GM12872 (cell line): ENCODE data around the gene ELL2.

Experiments
- TF ChIP-seq, protein P1 (sequence below): IDR thresholded peaks from 3 replicates; pipeline ENCODE4 v1.5.1; 2011; ENCODE audit warnings: low read depth, mild to moderate bottlenecking, low read length, moderate library complexity; ENCODE audit not compliant: insufficient read depth

The ELL2 gene

GRCh38 chr5:95848701-95849100 is 113.0 kb downstream of the ELL2 start:
- TF ChIP-seq, protein P1, sequence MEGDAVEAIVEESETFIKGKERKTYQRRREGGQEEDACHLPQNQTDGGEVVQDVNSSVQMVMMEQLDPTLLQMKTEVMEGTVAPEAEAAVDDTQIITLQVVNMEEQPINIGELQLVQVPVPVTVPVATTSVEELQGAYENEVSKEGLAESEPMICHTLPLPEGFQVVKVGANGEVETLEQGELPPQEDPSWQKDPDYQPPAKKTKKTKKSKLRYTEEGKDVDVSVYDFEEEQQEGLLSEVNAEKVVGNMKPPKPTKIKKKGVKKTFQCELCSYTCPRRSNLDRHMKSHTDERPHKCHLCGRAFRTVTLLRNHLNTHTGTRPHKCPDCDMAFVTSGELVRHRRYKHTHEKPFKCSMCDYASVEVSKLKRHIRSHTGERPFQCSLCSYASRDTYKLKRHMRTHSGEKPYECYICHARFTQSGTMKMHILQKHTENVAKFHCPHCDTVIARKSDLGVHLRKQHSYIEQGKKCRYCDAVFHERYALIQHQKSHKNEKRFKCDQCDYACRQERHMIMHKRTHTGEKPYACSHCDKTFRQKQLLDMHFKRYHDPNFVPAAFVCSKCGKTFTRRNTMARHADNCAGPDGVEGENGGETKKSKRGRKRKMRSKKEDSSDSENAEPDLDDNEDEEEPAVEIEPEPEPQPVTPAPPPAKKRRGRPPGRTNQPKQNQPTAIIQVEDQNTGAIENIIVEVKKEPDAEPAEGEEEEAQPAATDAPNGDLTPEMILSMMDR = no peak

DNA sequence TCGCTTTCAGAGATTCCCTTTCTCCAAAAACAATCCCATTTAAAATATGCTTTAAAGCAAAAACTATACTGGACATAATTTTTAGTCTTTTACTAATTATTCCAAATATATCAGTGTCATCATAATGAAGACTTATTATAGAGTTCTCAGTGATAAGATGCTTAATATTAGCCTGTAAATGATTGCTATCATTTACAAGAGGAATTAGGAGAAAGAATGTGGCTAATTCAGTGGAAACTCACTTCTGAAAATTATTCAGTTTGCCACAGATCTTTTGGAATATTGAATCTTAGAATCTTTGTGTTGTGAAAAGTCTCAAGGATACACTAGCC is 114.4 kb downstream of the ELL2 start:
- TF ChIP-seq, protein P1 = no peak

DNA sequence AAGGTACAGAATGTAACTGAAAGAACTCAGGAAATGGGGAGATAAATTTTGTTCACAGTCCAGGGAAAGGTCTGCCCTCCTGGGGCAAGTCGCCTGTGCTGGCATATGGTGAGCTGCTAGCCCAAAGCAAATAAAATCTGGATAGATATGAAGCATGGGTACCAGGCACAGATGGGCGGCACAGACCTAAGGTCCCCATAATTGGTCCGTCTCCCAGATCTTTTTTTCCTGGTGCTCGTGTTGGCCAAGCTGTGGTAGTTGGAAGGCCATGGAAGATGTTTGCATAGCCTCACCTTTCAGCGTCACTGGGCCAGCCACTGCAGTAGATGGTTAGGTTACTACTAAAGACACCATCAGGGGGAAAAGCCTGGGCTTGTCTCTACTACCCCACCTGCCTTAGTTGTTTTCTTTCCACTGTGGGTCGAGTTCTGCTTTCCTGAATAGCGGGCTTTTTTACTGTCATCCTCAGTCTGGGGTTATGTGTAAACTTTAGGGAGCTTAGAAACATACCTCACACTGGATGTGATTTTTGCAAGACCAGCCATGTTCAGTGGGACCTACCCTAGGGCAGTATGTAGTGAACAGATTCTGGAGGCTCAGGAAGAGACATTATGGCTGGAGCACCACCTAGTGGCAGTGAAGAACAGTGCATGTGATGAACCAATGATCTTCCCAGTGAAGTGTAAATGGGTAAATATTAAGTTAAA is 114.9 kb downstream of the ELL2 start:
- TF ChIP-seq, protein P1 = peak; percentile 93

DNA sequence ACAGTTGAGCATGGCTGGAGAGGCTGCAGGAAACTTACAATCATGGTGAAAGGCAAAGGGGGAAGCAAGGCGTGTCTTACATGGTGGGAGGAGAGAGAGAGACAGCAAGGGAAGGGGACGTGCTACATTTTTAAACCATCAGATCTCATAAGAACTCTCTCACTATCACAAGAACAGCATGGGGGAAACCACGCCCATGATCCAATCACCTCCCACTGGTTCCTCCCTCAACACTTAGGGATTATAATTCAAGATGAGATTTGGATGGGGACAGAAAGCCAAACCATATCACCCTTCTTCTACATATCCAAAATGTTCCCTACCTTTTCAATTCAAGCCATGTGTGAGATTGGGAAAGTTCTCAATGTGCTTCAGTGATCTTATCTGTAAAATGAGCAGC is 116.3 kb downstream of the ELL2 start:
- TF ChIP-seq, protein P1 = no peak

DNA sequence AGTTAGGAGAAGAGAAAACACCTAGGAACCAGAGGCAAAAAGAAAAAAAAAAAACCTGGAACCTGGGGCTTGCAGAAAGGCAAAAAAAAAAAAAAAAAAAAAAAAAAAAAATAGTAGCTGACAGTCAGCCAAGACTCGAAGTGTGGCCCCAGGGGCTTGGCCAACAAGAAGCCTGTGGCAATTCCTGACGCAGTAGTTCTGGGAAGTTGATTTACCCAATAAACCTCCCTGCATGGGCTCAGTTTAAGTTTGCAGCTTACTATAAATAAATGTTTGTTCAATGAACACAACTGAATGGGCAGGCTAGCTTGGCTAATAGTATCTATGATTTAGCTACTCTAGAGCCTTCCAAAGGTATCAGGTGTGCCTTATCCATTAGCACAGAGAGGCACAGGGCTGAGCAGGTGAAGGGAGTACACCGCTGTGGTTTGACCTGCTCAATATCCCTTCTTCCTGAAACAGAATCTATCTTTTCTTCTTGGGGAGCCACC is 117.9 kb downstream of the ELL2 start:
- TF ChIP-seq, protein P1 = no peak

DNA sequence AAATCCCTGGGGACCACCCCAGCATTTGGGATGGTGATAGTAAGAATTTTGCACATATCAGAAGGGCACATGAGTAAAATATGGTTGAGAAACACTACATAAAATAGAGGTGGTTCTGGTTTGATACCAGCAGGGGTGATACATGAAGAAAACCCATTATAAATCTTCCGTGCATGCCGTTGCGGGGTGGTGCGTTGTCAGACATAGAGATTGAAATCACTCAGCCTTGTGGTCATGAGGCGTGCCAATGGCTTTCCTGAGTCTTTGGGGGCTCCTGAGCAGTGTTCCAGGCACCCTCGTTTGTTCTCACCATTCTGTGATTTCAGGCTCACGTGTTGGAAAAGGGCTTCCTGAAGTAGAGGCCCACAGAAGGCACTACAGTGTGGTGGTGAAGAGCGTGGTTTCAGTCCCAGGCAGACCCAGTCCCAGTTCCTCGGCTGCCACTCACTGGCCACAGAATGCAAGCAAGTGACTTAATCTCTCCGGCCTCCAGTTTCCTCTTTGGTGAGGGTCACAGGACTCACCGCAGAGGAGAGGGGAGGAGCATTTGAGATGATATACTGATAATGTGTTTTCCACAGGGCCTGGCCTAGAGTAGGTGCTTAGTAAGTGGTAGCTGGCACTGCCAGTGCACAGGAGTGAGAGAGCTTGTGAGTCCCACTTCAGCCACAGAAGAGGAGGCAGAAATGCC is 118.7 kb downstream of the ELL2 start:
- TF ChIP-seq, protein P1 = peak; percentile 58

DNA sequence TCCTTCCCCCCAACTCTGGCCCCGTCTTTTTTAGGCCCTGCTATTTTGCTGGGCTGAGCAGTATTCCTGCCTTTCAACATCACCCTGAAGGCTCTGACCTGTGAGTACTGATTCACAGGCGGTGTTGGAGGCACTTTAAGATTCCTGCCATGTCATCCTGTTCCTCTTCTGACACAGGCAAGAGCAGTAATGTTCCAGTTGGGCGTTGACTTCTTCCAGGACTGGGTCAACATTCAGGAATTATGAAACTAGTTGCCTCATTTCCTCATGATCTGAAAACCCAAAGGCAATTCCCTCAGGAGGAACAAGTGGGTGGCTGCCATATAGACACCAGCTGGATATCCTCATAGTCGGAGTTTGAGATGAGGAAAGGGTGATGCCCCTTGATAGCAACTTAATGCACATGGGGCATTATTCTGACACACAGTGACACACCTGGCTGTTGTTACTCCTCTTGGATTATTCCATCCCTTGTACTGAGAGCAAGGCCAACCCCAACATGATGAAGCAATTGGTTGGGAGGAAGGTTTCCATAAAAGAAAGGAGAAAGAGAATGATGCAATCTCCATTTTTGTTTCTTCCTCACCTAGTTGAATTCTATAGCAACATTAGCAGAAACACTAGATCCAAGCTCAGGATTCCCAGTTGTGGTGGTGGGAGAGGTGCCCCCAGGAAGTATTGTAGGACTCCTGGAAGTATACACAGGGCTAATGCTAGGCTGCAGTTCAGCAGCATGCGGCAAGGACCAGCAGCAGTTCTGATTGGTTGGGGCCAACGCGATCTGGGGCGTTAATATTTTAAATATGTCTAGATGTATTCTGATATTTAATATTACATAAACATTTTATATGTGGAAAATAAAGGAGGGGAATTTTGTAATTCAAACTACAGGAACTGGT is 119.5 kb downstream of the ELL2 start:
- TF ChIP-seq, protein P1 = no peak
